HEK293T (cell line): ENCODE results near the gene ALDH3A1.

Experiments
- CTCF ChIA-PET: fragments of 350-600 bp; formaldehyde crosslinking; extraction: SDS; loops from one replicate; lab custom pipeline; 2021; ENCODE audit warnings: antibody characterized with exemption, inconsistent platforms; lab: Yijun Ruan, JAX
- POLR2A ChIA-PET: fragments of 350-600 bp; formaldehyde crosslinking; extraction: SDS; loops from one replicate; lab custom pipeline; 2020; ENCODE audit warnings: antibody characterized with exemption, inconsistent platforms; lab: Yijun Ruan, JAX
- DNase-seq: peaks from one replicate; pipeline ENCODE4 v3.0.0; 2012; ENCODE audit warnings: mixed read lengths; ENCODE audit errors: extremely low spot score
- ARNT ChIP-seq: fragments of 450-650 bp; IDR thresholded peaks from 2 replicates; pipeline ENCODE4 v1.6.1; 2017; ENCODE audit warnings: mild to moderate bottlenecking
- BHLHE40 ChIP-seq: fragments of 450-650 bp; IDR thresholded peaks from 2 replicates; pipeline ENCODE4 v1.6.1; 2016; ENCODE audit warnings: mild to moderate bottlenecking, moderate library complexity, borderline replicate concordance
- CTBP1 ChIP-seq: fragments of 450-650 bp; IDR thresholded peaks from 2 replicates; pipeline ENCODE4 v1.6.1; 2016; ENCODE audit warnings: borderline replicate concordance
- ELF4 ChIP-seq: fragments of 450-650 bp; IDR thresholded peaks from 2 replicates; pipeline ENCODE4 v1.6.1; 2017; ENCODE audit warnings: antibody characterized with exemption
- FOXA1 ChIP-seq: fragments of 450-650 bp; IDR thresholded peaks from 2 replicates; pipeline ENCODE4 v1.6.1; 2016; ENCODE audit warnings: mild to moderate bottlenecking
- FOXK2 ChIP-seq: fragments of 450-650 bp; IDR thresholded peaks from 2 replicates; pipeline ENCODE4 v1.6.1; 2016; ENCODE audit warnings: mild to moderate bottlenecking
- FOXM1 ChIP-seq: fragments of 450-650 bp; IDR thresholded peaks from 2 replicates; pipeline ENCODE4 v1.6.1; 2017; ENCODE audit warnings: mild to moderate bottlenecking, borderline replicate concordance
- HDGF ChIP-seq: fragments of 450-650 bp; IDR thresholded peaks from 2 replicates; pipeline ENCODE4 v1.6.1; 2017; ENCODE audit warnings: antibody characterized with exemption, borderline replicate concordance
- L3MBTL2 ChIP-seq: fragments of 450-650 bp; conservative IDR thresholded peaks from 2 replicates; pipeline ENCODE4 v1.6.1; 2016; ENCODE audit warnings: mild to moderate bottlenecking
- LEF1 ChIP-seq: fragments of 450-650 bp; IDR thresholded peaks from 2 replicates; pipeline ENCODE4 v1.6.1; 2017; ENCODE audit warnings: mild to moderate bottlenecking, borderline replicate concordance
- NFRKB ChIP-seq: fragments of 450-650 bp; IDR thresholded peaks from 2 replicates; pipeline ENCODE4 v1.6.1; 2016; ENCODE audit warnings: mild to moderate bottlenecking, moderate library complexity
- PKNOX1 ChIP-seq: fragments of 450-650 bp; IDR thresholded peaks from 2 replicates; pipeline ENCODE4 v1.6.1; 2016
- SP1 ChIP-seq: fragments of 450-650 bp; IDR thresholded peaks from 2 replicates; pipeline ENCODE4 v1.6.1; 2017
- SUZ12 ChIP-seq: fragments of 450-650 bp; IDR thresholded peaks from 2 replicates; pipeline ENCODE4 v1.6.1; 2016; ENCODE audit warnings: mild to moderate bottlenecking
- TARDBP ChIP-seq: fragments of 450-650 bp; IDR thresholded peaks from 2 replicates; pipeline ENCODE4 v1.6.1; 2016
- ZNF384 ChIP-seq: fragments of 450-650 bp; IDR thresholded peaks from 2 replicates; pipeline ENCODE4 v1.6.1; 2016

The ALDH3A1 gene

DNA sequence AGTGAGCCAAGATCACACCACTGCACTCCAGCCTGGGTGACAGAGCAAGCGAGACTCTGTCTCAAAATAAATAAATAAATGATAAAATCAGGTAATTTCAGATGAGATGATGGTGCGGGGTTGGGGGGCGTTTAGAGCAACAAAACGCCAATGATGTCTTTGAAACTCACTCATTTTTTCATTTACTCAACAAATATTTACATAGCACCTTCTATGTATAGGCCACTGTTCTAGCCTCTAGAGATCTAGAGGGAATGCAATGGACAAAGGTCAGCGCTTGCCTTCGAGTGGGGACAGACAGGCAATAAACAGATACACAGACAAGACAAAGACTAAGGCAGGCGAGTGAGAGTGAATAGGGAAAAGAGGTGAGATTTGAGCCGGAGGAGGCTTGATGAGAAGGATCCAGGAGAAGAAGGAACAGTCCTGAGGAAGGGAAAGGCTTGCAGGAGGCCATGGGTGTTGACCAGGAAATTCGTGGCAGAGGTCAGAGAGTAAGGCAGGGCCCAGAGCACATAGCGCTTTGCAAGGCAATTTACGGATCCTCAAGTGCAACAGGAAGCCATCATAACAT lies 14.1 kb downstream of the ALDH3A1 start:
- ChIA-PET POLR2A (interaction anchor here (1.9 kb wide), 1 partner anchor 85 kb away, joined by 6 read pairs; the partner anchor contains the start of gene ALDH3A2), CTCF (no interaction called here)
- DNase-seq: no peak
- TF ChIP-seq ZNF384: no peak
- TF ChIP-seq SUZ12: no peak
- TF ChIP-seq CTBP1: no peak
- TF ChIP-seq FOXA1: no peak
- TF ChIP-seq ARNT: no peak
- no peak for TF ChIP-seq SP1
- no peak for TF ChIP-seq BHLHE40
- TF ChIP-seq FOXM1: no peak
- no peak for TF ChIP-seq NFRKB

DNA sequence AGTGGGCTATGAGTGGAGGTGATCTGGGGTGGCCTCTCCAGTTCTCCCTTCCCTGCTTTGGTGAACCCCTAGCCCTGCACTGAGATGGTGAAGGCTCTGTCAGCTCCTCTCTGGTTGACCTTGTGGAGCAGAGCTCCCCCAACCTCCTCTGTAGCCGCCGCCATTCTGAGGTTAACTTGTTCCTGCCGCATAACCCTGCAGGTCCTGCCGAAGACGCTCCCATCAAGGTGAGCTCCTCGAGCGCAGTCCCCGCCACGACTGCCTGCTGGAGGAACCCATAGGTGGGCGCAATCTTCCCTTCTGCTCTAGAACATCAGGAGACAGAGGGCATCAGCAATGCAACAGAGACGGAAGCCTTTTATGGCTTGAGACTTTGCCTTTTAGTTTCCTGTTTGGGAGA lies 16.5 kb downstream of the ALDH3A1 start:
- DNase-seq: no peak
- no peak for TF ChIP-seq TARDBP
- TF ChIP-seq FOXM1: no peak
- TF ChIP-seq ARNT: no peak
- TF ChIP-seq SUZ12: no peak
- TF ChIP-seq CTBP1: no peak
- TF ChIP-seq ELF4: no peak
- TF ChIP-seq NFRKB: no peak
- no peak for TF ChIP-seq PKNOX1
- TF ChIP-seq HDGF: no peak
- no peak for TF ChIP-seq LEF1
- ChIA-PET POLR2A (interaction anchor here (0.7 kb wide), 1 partner anchor 9 kb away, joined by 3 read pairs; no protein-coding TSS in a partner anchor), CTCF (no interaction called here)

GRCh38 chr17:19730843-19731242 lies 17.3 kb downstream of the ALDH3A1 start:
- TF ChIP-seq TARDBP: no peak
- TF ChIP-seq LEF1: no peak
- no peak for TF ChIP-seq FOXA1
- TF ChIP-seq CTBP1: no peak
- no peak for TF ChIP-seq ZNF384
- TF ChIP-seq FOXK2: no peak
- TF ChIP-seq L3MBTL2: no peak
- TF ChIP-seq HDGF: no peak
- TF ChIP-seq PKNOX1: no peak
- TF ChIP-seq NFRKB: no peak
- no peak for TF ChIP-seq SUZ12
- TF ChIP-seq ELF4: no peak
- no peak for TF ChIP-seq ARNT
- TF ChIP-seq BHLHE40: no peak
- TF ChIP-seq FOXM1: no peak
- no peak for DNase-seq
- ChIA-PET CTCF (no interaction called here), POLR2A (interaction anchor here (0.7 kb wide), 1 partner anchor 10 kb away, joined by 3 read pairs; no protein-coding TSS in a partner anchor)

- POLR2A ChIA-PET: interaction anchor here (2.4 kb wide), 1 partner anchor 352 kb away, joined by 5 read pairs; the partner anchor contains the start of gene MAPK7
- CTCF ChIA-PET: no interaction called here
Observed at GRCh38 chr17:19729900-19730299, 18.2 kb downstream of the ALDH3A1 start.

DNA sequence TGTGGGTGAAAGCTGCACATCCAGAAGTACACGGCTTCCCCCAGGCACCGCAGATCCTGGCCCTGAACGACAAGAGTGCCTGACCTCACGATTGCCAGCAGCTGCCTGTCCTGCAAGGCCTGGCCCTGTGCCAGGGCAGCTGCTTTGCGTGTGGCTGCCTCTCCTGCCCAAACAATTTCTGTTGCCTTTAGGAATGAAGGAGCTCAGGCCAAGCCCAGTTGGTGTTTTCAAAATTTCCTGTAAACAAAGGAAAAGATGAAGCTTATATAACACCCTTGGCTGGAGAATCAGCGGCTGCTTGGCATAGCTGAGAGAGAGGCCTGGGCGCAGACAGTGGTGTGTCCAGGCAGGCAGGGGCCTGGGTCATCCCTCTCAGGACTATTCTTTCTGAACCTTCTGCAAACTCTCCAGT lies 20.0 kb downstream of the ALDH3A1 start:
- no peak for DNase-seq
- ChIA-PET POLR2A (interaction anchor here (0.6 to 2.4 kb wide), 4 partner anchors 16 to 350 kb away, joined by 3 to 15 read pairs (median 8); partner anchors contain the start of genes ALDH3A2 and MAPK7), CTCF (interaction anchor here (0.5 to 2.1 kb wide), 7 partner anchors 9 to 259 kb away, joined by 3 to 16 read pairs (median 4); no protein-coding TSS in a partner anchor)
- TF ChIP-seq SP1 (no peak), NFRKB (no peak), ZNF384 (no peak), ELF4 (no peak), FOXA1 (no peak), HDGF (no peak), CTBP1 (no peak), FOXK2 (no peak), SUZ12 (no peak), L3MBTL2 (no peak), ARNT (no peak), BHLHE40 (no peak), LEF1 (no peak), PKNOX1 (no peak), FOXM1 (no peak), TARDBP (no peak)

More at GRCh38 chr17:19729900-19730299, 18.2 kb downstream of the ALDH3A1 start:
- TF ChIP-seq FOXA1 (no peak), ZNF384 (no peak), SP1 (no peak), ELF4 (no peak), BHLHE40 (no peak), FOXK2 (no peak), HDGF (no peak), L3MBTL2 (no peak), FOXM1 (no peak), ARNT (no peak), LEF1 (no peak), NFRKB (no peak), CTBP1 (no peak), SUZ12 (no peak), TARDBP (no peak), PKNOX1 (no peak)
- no peak for DNase-seq
